Calu3 (cell line): ENCODE results near the gene SEMA3F. TPM values are rescaled to one million over a fixed set of nuclear protein-coding genes. Genes with fewer than 3 reads are reported as not detected.

Experiments
- BruUV-seq: library from RNA; stranded (reverse); fragments of 400-500 nt; replicated peaks from 2 replicates; lab custom pipeline; 2021; lab: Mats Ljungman, UMichigan
- CTCF ChIA-PET: fragments of 300-600 bp; sonication (Branson Sonifier 250); formaldehyde crosslinking; loops from one replicate; lab custom pipeline; 2022; ENCODE audit warnings: antibody characterized with exemption; lab: Charles Lee
- DNase-seq: peaks from one replicate; pipeline ENCODE4 v3.0.0; 2022
- H3K27ac Mint-ChIP-seq: one replicate; pipeline ENCODE4 v1.8.0; 2022; ENCODE audit warnings: mixed read lengths; ENCODE audit not compliant: unreplicated experiment
- H3K27me3 Mint-ChIP-seq: one replicate; pipeline ENCODE4 v1.8.0; 2022; ENCODE audit warnings: mixed read lengths; ENCODE audit not compliant: unreplicated experiment
- H3K36me3 Mint-ChIP-seq: one replicate; pipeline ENCODE4 v1.8.0; 2022; ENCODE audit warnings: mild to moderate bottlenecking, moderate library complexity, mixed read lengths; ENCODE audit not compliant: insufficient read depth, unreplicated experiment
- H3K4me1 Mint-ChIP-seq: one replicate; pipeline ENCODE4 v1.8.0; 2022; ENCODE audit warnings: mild to moderate bottlenecking, low read depth, mixed read lengths; ENCODE audit not compliant: unreplicated experiment
- H3K4me3 Mint-ChIP-seq: one replicate; pipeline ENCODE4 v1.8.0; 2022; ENCODE audit warnings: mild to moderate bottlenecking, low read depth, moderate library complexity, mixed read lengths; ENCODE audit not compliant: unreplicated experiment
- H3K9me3 Mint-ChIP-seq: one replicate; pipeline ENCODE4 v1.8.0; 2022; ENCODE audit warnings: low read depth, mixed read lengths; ENCODE audit not compliant: unreplicated experiment
- CTCF ChIP-seq: fragments of 200-600 bp; IDR thresholded peaks from one replicate; pipeline ENCODE4 v1.8.0; 2022; ENCODE audit warnings: antibody characterized with exemption; ENCODE audit not compliant: unreplicated experiment
- intact Hi-C: fragments of 100-400 bp; cut with micrococcal nuclease; formaldehyde crosslinking; loops from one replicate; pipeline ENCODE4 v1.10.0; 2022; ENCODE audit not compliant: unreplicated experiment
- total RNA-seq: library from RNA; stranded (reverse); gene quantifications from 2 replicates; pipeline ENCODE4 v1.2.3, GENCODE V29; 2022

Gene SEMA3F
- total RNA-seq, 1 experiment from 2014 or later: 1.7 TPM

GRCh38 chr3:50157827-50158529, 2.9 kb downstream of the SEMA3F start:
- Mint-ChIP-seq H3K27me3 (peaks cover 27% of the 10 kb centered on the region), H3K4me1 (peaks cover 22% of the 10 kb centered on the region), H3K9me3 (no peaks in the 10 kb centered on the region), H3K27ac (no peak overlapping the region), H3K36me3 (peaks cover 13% of the 10 kb centered on the region), H3K4me3 (no peak overlapping the region)
- BruUV-seq: no TSS peak
- DNase-seq: no peak
- intact Hi-C loops: no loop called here
- CTCF ChIA-PET: no interaction called here
- no peak for TF ChIP-seq CTCF

GRCh38 chr3:50158530-50159146, 3.5 kb downstream of the SEMA3F start:
- Mint-ChIP-seq H3K9me3 (no peaks in the 10 kb centered on the region), H3K4me3 (no peak overlapping the region), H3K36me3 (peaks cover 13% of the 10 kb centered on the region), H3K4me1 (peaks cover 22% of the 10 kb centered on the region), H3K27ac (peak overlapping the region; percentile 43), H3K27me3 (peaks cover 20% of the 10 kb centered on the region)
- BruUV-seq: no TSS peak
- no peak for DNase-seq
- CTCF ChIA-PET: no interaction called here
- intact Hi-C loops: no loop called here
- TF ChIP-seq CTCF: no peak

GRCh38 chr3:50160561-50160983, 5.4 kb downstream of the SEMA3F start:
- H3K9me3 Mint-ChIP-seq: no peaks in the 10 kb centered on the region
- no TSS peak for BruUV-seq
- no peak for TF ChIP-seq CTCF
- peaks cover 9% of the 10 kb centered on the region for H3K27me3 Mint-ChIP-seq
- H3K4me1 Mint-ChIP-seq: peaks cover 15% of the 10 kb centered on the region
- DNase-seq: no peak
- H3K4me3 Mint-ChIP-seq: no peak overlapping the region
- no peak overlapping the region for H3K27ac Mint-ChIP-seq
- peaks cover 5% of the 10 kb centered on the region for H3K36me3 Mint-ChIP-seq
- intact Hi-C loops: no loop called here
- CTCF ChIA-PET: no interaction called here

- no peak for TF ChIP-seq CTCF
- no peak for DNase-seq
- no TSS peak for BruUV-seq
- Mint-ChIP-seq H3K4me3 (no peak overlapping the region), H3K4me1 (peaks cover 8% of the 10 kb centered on the region), H3K27me3 (peaks cover 2% of the 10 kb centered on the region), H3K36me3 (no peaks in the 10 kb centered on the region), H3K9me3 (no peaks in the 10 kb centered on the region), H3K27ac (no peak overlapping the region)
- CTCF ChIA-PET: no interaction called here
- intact Hi-C loops: no loop called here
Observed at GRCh38 chr3:50161320-50161719, 6.2 kb downstream of the SEMA3F start.
